ENCODE data around the gene ACTR3C. TPM values are rescaled to one million over a fixed set of nuclear protein-coding genes. Genes with fewer than 3 reads are reported as not detected.
"Not testable (repeated sequence)": the region's sequence is repeated elsewhere in the genome, so short reads cannot be mapped to it uniquely, and the experiment has no call there.

Gene ACTR3C
- polyA plus RNA-seq, 3 donors, result 0.55 to 1.9 (median 1.7) TPM

GRCh38 chr7:150304499-150305258 is 18.7 kb downstream of the ACTR3C start:
- H3K9me3 ChIP-seq (replicated peaks in 1 of 2; ENCODE audit: control insufficient read depth in 1 of 2, insufficient read depth in 1 of 2, low read length in 2 of 2); H3K27ac ChIP-seq (ENCODE audit: low read depth in 1 of 2, low read length in 2 of 2): not testable (repeated sequence)

GRCh38 chr7:150302908-150303310 is 20.4 kb downstream of the ACTR3C start:
- H3K27ac Mint-ChIP-seq; H3K27me3 ChIP-seq (ENCODE audit: control insufficient read depth in 2 of 2, insufficient read depth in 2 of 2, low read length in 2 of 2); H3K9me3 Mint-ChIP-seq; H3K36me3 ChIP-seq (replicated peaks in 1 of 2; ENCODE audit: control insufficient read depth in 1 of 2, insufficient read depth in 2 of 2, low read length in 2 of 2); H3K4me3 Mint-ChIP-seq; H3K27ac ChIP-seq (ENCODE audit: low read depth in 1 of 2, low read length in 2 of 2); H3K27me3 Mint-ChIP-seq (ENCODE audit: low read depth in 3 of 3); H3K4me1 ChIP-seq (ENCODE audit: control insufficient read depth in 1 of 2, insufficient read depth in 2 of 2, low read length in 2 of 2); H3K36me3 Mint-ChIP-seq; DNase-seq; H3K79me2 ChIP-seq (ENCODE audit: insufficient read depth, low read length); intact Hi-C loops (cut with micrococcal nuclease); H3K9me3 ChIP-seq (replicated peaks in 1 of 2; ENCODE audit: control insufficient read depth in 1 of 2, insufficient read depth in 1 of 2, low read length in 2 of 2); H3K4me2 ChIP-seq (replicated peaks; ENCODE audit: extremely low read depth, low read length, poor library complexity, severe bottlenecking); H3K9ac ChIP-seq (ENCODE audit: insufficient read depth, low read length, poor library complexity, severe bottlenecking); H4K20me1 ChIP-seq (ENCODE audit: insufficient read depth, low read length); H2AFZ ChIP-seq (ENCODE audit: insufficient read depth, low read depth, low read length, poor library complexity, severe bottlenecking); H3K4me3 ChIP-seq (replicated peaks in 1 of 3; ENCODE audit: low read depth in 2 of 3, low read length in 3 of 3): not testable (repeated sequence)
- WGBS (ENCODE audit: insufficient coverage), result no CpG with 5 or more reads among the region's 1 CpG
- H3K4me1 Mint-ChIP-seq, result peaks cover 22% of the 10 kb centered on the region

More at GRCh38 chr7:150304499-150305258, 18.7 kb downstream of the ACTR3C start:
- H3K4me1 ChIP-seq (ENCODE audit: control insufficient read depth in 1 of 2, insufficient read depth in 2 of 2, low read length in 2 of 2); H3K79me2 ChIP-seq (ENCODE audit: insufficient read depth, low read length); H3K36me3 ChIP-seq (replicated peaks in 1 of 2; ENCODE audit: control insufficient read depth in 1 of 2, insufficient read depth in 2 of 2, low read length in 2 of 2); H3K27ac Mint-ChIP-seq; H3K27me3 Mint-ChIP-seq (ENCODE audit: low read depth in 3 of 3); H2AFZ ChIP-seq (ENCODE audit: insufficient read depth, low read depth, low read length, poor library complexity, severe bottlenecking); H3K4me2 ChIP-seq (replicated peaks; ENCODE audit: extremely low read depth, low read length, poor library complexity, severe bottlenecking); H4K20me1 ChIP-seq (ENCODE audit: insufficient read depth, low read length); H3K4me3 ChIP-seq (replicated peaks in 1 of 3; ENCODE audit: low read depth in 2 of 3, low read length in 3 of 3); H3K36me3 Mint-ChIP-seq; H3K27me3 ChIP-seq (ENCODE audit: control insufficient read depth in 2 of 2, insufficient read depth in 2 of 2, low read length in 2 of 2); intact Hi-C loops (cut with micrococcal nuclease); H3K4me3 Mint-ChIP-seq; DNase-seq; H3K9ac ChIP-seq (ENCODE audit: insufficient read depth, low read length, poor library complexity, severe bottlenecking): not testable (repeated sequence)
- WGBS (ENCODE audit: insufficient coverage), result no CpG with 5 or more reads among the region's 8 CpGs
- peaks cover 0 to 12% (median 5%) of the 10 kb centered on the region in 7 donors for H3K9me3 Mint-ChIP-seq
- peaks cover 19% of the 10 kb centered on the region for H3K4me1 Mint-ChIP-seq

- DNase-seq; H3K4me3 ChIP-seq (replicated peaks in 1 of 3; ENCODE audit: low read depth in 2 of 3, low read length in 3 of 3); H3K9me3 ChIP-seq (replicated peaks in 1 of 2; ENCODE audit: control insufficient read depth in 1 of 2, insufficient read depth in 1 of 2, low read length in 2 of 2); H3K36me3 Mint-ChIP-seq; H3K4me2 ChIP-seq (replicated peaks; ENCODE audit: extremely low read depth, low read length, poor library complexity, severe bottlenecking); intact Hi-C loops (cut with micrococcal nuclease); H3K27me3 ChIP-seq (ENCODE audit: control insufficient read depth in 2 of 2, insufficient read depth in 2 of 2, low read length in 2 of 2); H3K9me3 Mint-ChIP-seq; H2AFZ ChIP-seq (ENCODE audit: insufficient read depth, low read depth, low read length, poor library complexity, severe bottlenecking); H4K20me1 ChIP-seq (ENCODE audit: insufficient read depth, low read length); H3K27ac ChIP-seq (ENCODE audit: low read depth in 1 of 2, low read length in 2 of 2); H3K27ac Mint-ChIP-seq; H3K9ac ChIP-seq (ENCODE audit: insufficient read depth, low read length, poor library complexity, severe bottlenecking); H3K79me2 ChIP-seq (ENCODE audit: insufficient read depth, low read length); H3K36me3 ChIP-seq (replicated peaks in 1 of 2; ENCODE audit: control insufficient read depth in 1 of 2, insufficient read depth in 2 of 2, low read length in 2 of 2); H3K4me3 Mint-ChIP-seq; H3K27me3 Mint-ChIP-seq (ENCODE audit: low read depth in 3 of 3); H3K4me1 ChIP-seq (ENCODE audit: control insufficient read depth in 1 of 2, insufficient read depth in 2 of 2, low read length in 2 of 2): not testable (repeated sequence)
- peaks cover 14% of the 10 kb centered on the region for H3K4me1 Mint-ChIP-seq
Observed at GRCh38 chr7:150297978-150298377, 25.4 kb downstream of the ACTR3C start.

GRCh38 chr7:150296802-150297201 is 26.5 kb downstream of the ACTR3C start:
- H3K36me3 ChIP-seq (replicated peaks in 1 of 2; ENCODE audit: control insufficient read depth in 1 of 2, insufficient read depth in 2 of 2, low read length in 2 of 2); H3K9ac ChIP-seq (ENCODE audit: insufficient read depth, low read length, poor library complexity, severe bottlenecking); H3K4me3 ChIP-seq (replicated peaks in 1 of 3; ENCODE audit: low read depth in 2 of 3, low read length in 3 of 3); H4K20me1 ChIP-seq (ENCODE audit: insufficient read depth, low read length); H3K9me3 ChIP-seq (replicated peaks in 1 of 2; ENCODE audit: control insufficient read depth in 1 of 2, insufficient read depth in 1 of 2, low read length in 2 of 2); H3K4me2 ChIP-seq (replicated peaks; ENCODE audit: extremely low read depth, low read length, poor library complexity, severe bottlenecking); H3K27me3 Mint-ChIP-seq (ENCODE audit: low read depth in 3 of 3); H3K9me3 Mint-ChIP-seq; H3K4me3 Mint-ChIP-seq; H3K27ac Mint-ChIP-seq; H3K27ac ChIP-seq (ENCODE audit: low read depth in 1 of 2, low read length in 2 of 2); H2AFZ ChIP-seq (ENCODE audit: insufficient read depth, low read depth, low read length, poor library complexity, severe bottlenecking); DNase-seq; H3K4me1 ChIP-seq (ENCODE audit: control insufficient read depth in 1 of 2, insufficient read depth in 2 of 2, low read length in 2 of 2); H3K36me3 Mint-ChIP-seq; intact Hi-C loops (cut with micrococcal nuclease); H3K27me3 ChIP-seq (ENCODE audit: control insufficient read depth in 2 of 2, insufficient read depth in 2 of 2, low read length in 2 of 2); H3K79me2 ChIP-seq (ENCODE audit: insufficient read depth, low read length): not testable (repeated sequence)
- peaks cover 12% of the 10 kb centered on the region for H3K4me1 Mint-ChIP-seq
- no CpG with 5 or more reads among the region's 10 CpGs for WGBS (ENCODE audit: insufficient coverage)

Measured in CD14-positive monocyte (primary cell).